ENCODE measurements around the gene ATP9B.
A peak's percentile ranks its signal among the peaks of the same experiment; 100 is the strongest.

The ATP9B gene

GRCh38 chr18:79050005-79050404, 19.2 kb upstream of the ATP9B start:
- no peak overlapping the region for H4K5ac ChIP-seq (ENCODE audit: low read length)
- no peak overlapping the region for H2BK15ac ChIP-seq (replicated peaks; ENCODE audit: low read depth)
- H3K27me3 ChIP-seq (ENCODE audit: insufficient read depth, low read length, poor library complexity), result no peaks in the 10 kb centered on the region
- H3K79me2 ChIP-seq (ENCODE audit: control insufficient read depth, insufficient read depth, low read length), result no peaks in the 10 kb centered on the region
- no peaks in the 10 kb centered on the region for H3K79me1 ChIP-seq (ENCODE audit: low read length)
- H3K4ac ChIP-seq (ENCODE audit: low read depth, low read length), result no peak overlapping the region
- H3K36me3 ChIP-seq (ENCODE audit: control insufficient read depth, insufficient read depth, low read length), result no peaks in the 10 kb centered on the region
- no CpG with 5 or more reads among the region's 5 CpGs for WGBS (ENCODE audit: extremely low coverage, insufficient coverage, low lambda C conversion rate)
- no peak overlapping the region for H2AK5ac ChIP-seq (ENCODE audit: low read length)
- H3K18ac ChIP-seq (ENCODE audit: low read length), result no peak overlapping the region
- no peak overlapping the region for H3K23ac ChIP-seq (ENCODE audit: low read length)
- H3K4me3 ChIP-seq (ENCODE audit: low read length), result no peak overlapping the region
- no peak for DNase-seq
- H4K8ac ChIP-seq (ENCODE audit: low read depth, low read length), result no peak overlapping the region
- no peak overlapping the region for H3K4me2 ChIP-seq (ENCODE audit: low read length)
- H2BK120ac ChIP-seq (ENCODE audit: low read depth, low read length), result no peak overlapping the region
- no peak overlapping the region for H2BK5ac ChIP-seq (ENCODE audit: low read length)
- H3K4me1 ChIP-seq (ENCODE audit: control insufficient read depth, low read depth, low read length), result no peaks in the 10 kb centered on the region
- H3K56ac ChIP-seq (ENCODE audit: low read length), result no peak overlapping the region
- H3K9ac ChIP-seq (ENCODE audit: low read length), result no peak overlapping the region
- H3K27ac ChIP-seq (ENCODE audit: low read depth, low read length), result no peak overlapping the region

GRCh38 chr18:79056827-79057367, 12.3 kb upstream of the ATP9B start:
- no peaks in the 10 kb centered on the region for H3K79me2 ChIP-seq (ENCODE audit: control insufficient read depth, insufficient read depth, low read length)
- H4K5ac ChIP-seq (ENCODE audit: low read length), result no peak overlapping the region
- no peak overlapping the region for H3K18ac ChIP-seq (ENCODE audit: low read length)
- H3K27ac ChIP-seq (ENCODE audit: low read depth, low read length), result no peak overlapping the region
- H3K56ac ChIP-seq (ENCODE audit: low read length), result no peak overlapping the region
- H3K4me2 ChIP-seq (ENCODE audit: low read length), result no peak overlapping the region
- no peak overlapping the region for H3K4me3 ChIP-seq (ENCODE audit: low read length)
- no peaks in the 10 kb centered on the region for H3K79me1 ChIP-seq (ENCODE audit: low read length)
- no peak overlapping the region for H2BK5ac ChIP-seq (ENCODE audit: low read length)
- no peak for DNase-seq
- H3K27me3 ChIP-seq (ENCODE audit: insufficient read depth, low read length, poor library complexity), result no peaks in the 10 kb centered on the region
- no CpG with 5 or more reads among the region's 9 CpGs for WGBS (ENCODE audit: extremely low coverage, insufficient coverage, low lambda C conversion rate)
- H4K8ac ChIP-seq (ENCODE audit: low read depth, low read length), result no peak overlapping the region
- H2AK5ac ChIP-seq (ENCODE audit: low read length), result no peak overlapping the region
- no peak overlapping the region for H3K23ac ChIP-seq (ENCODE audit: low read length)
- H2BK120ac ChIP-seq (ENCODE audit: low read depth, low read length), result no peak overlapping the region
- no peaks in the 10 kb centered on the region for H3K4me1 ChIP-seq (ENCODE audit: control insufficient read depth, low read depth, low read length)
- H3K36me3 ChIP-seq (ENCODE audit: control insufficient read depth, insufficient read depth, low read length), result no peaks in the 10 kb centered on the region
- no peak overlapping the region for H3K9ac ChIP-seq (ENCODE audit: low read length)
- H2BK15ac ChIP-seq (replicated peaks; ENCODE audit: low read depth), result no peak overlapping the region
- no peak overlapping the region for H3K4ac ChIP-seq (ENCODE audit: low read depth, low read length)

- no CpG with 5 or more reads among the region's 2 CpGs for WGBS (ENCODE audit: extremely low coverage, insufficient coverage, low lambda C conversion rate)
Measured at GRCh38 chr18:79058007-79058406, 11.2 kb upstream of the ATP9B start.

GRCh38 chr18:79062806-79063205, 6.4 kb upstream of the ATP9B start:
- H3K27ac ChIP-seq (ENCODE audit: low read depth, low read length), result no peak overlapping the region
- no peak overlapping the region for H3K18ac ChIP-seq (ENCODE audit: low read length)
- H3K27me3 ChIP-seq (ENCODE audit: insufficient read depth, low read length, poor library complexity), result no peaks in the 10 kb centered on the region
- WGBS (ENCODE audit: extremely low coverage, insufficient coverage, low lambda C conversion rate), result no CpG with 5 or more reads among the region's 9 CpGs
- H2BK5ac ChIP-seq (ENCODE audit: low read length), result no peak overlapping the region
- no peaks in the 10 kb centered on the region for H3K4me1 ChIP-seq (ENCODE audit: control insufficient read depth, low read depth, low read length)
- H2AK5ac ChIP-seq (ENCODE audit: low read length), result no peak overlapping the region
- H3K23ac ChIP-seq (ENCODE audit: low read length), result no peak overlapping the region
- no peaks in the 10 kb centered on the region for H3K79me2 ChIP-seq (ENCODE audit: control insufficient read depth, insufficient read depth, low read length)
- DNase-seq, result peak; percentile 16
- H3K36me3 ChIP-seq (ENCODE audit: control insufficient read depth, insufficient read depth, low read length), result no peaks in the 10 kb centered on the region
- no peak overlapping the region for H3K56ac ChIP-seq (ENCODE audit: low read length)
- H2BK120ac ChIP-seq (ENCODE audit: low read depth, low read length), result no peak overlapping the region
- no peak overlapping the region for H4K5ac ChIP-seq (ENCODE audit: low read length)
- no peak overlapping the region for H4K8ac ChIP-seq (ENCODE audit: low read depth, low read length)
- H3K79me1 ChIP-seq (ENCODE audit: low read length), result no peaks in the 10 kb centered on the region
- H3K4ac ChIP-seq (ENCODE audit: low read depth, low read length), result no peak overlapping the region
- no peak overlapping the region for H3K4me3 ChIP-seq (ENCODE audit: low read length)
- H3K4me2 ChIP-seq (ENCODE audit: low read length), result no peak overlapping the region
- no peak overlapping the region for H2BK15ac ChIP-seq (replicated peaks; ENCODE audit: low read depth)
- H3K9ac ChIP-seq (ENCODE audit: low read length), result no peak overlapping the region

More at GRCh38 chr18:79058007-79058406, 11.2 kb upstream of the ATP9B start:
- Histone ChIP-seq H3K27ac (ENCODE audit: low read depth, low read length) (no peak overlapping the region), H2BK120ac (ENCODE audit: low read depth, low read length) (no peak overlapping the region), H3K23ac (ENCODE audit: low read length) (no peak overlapping the region), H3K4me1 (ENCODE audit: control insufficient read depth, low read depth, low read length) (no peaks in the 10 kb centered on the region), H3K4me3 (ENCODE audit: low read length) (no peak overlapping the region), H2BK15ac (replicated peaks; ENCODE audit: low read depth) (no peak overlapping the region), H3K4me2 (ENCODE audit: low read length) (no peak overlapping the region), H4K8ac (ENCODE audit: low read depth, low read length) (no peak overlapping the region), H4K5ac (ENCODE audit: low read length) (no peak overlapping the region), H3K36me3 (ENCODE audit: control insufficient read depth, insufficient read depth, low read length) (no peaks in the 10 kb centered on the region), H3K56ac (ENCODE audit: low read length) (no peak overlapping the region), H3K27me3 (ENCODE audit: insufficient read depth, low read length, poor library complexity) (no peaks in the 10 kb centered on the region), H3K18ac (ENCODE audit: low read length) (no peak overlapping the region), H3K79me2 (ENCODE audit: control insufficient read depth, insufficient read depth, low read length) (no peaks in the 10 kb centered on the region), H2AK5ac (ENCODE audit: low read length) (no peak overlapping the region), H2BK5ac (ENCODE audit: low read length) (no peak overlapping the region), H3K9ac (ENCODE audit: low read length) (no peak overlapping the region), H3K79me1 (ENCODE audit: low read length) (no peaks in the 10 kb centered on the region), H3K4ac (ENCODE audit: low read depth, low read length) (no peak overlapping the region)
- DNase-seq, result no peak

GRCh38 chr18:79064228-79064627, 5.0 kb upstream of the ATP9B start:
- H3K4ac ChIP-seq (ENCODE audit: low read depth, low read length), result no peak overlapping the region
- no peak overlapping the region for H3K23ac ChIP-seq (ENCODE audit: low read length)
- no peak overlapping the region for H3K4me2 ChIP-seq (ENCODE audit: low read length)
- no peaks in the 10 kb centered on the region for H3K36me3 ChIP-seq (ENCODE audit: control insufficient read depth, insufficient read depth, low read length)
- H3K27me3 ChIP-seq (ENCODE audit: insufficient read depth, low read length, poor library complexity), result no peaks in the 10 kb centered on the region
- no peaks in the 10 kb centered on the region for H3K4me1 ChIP-seq (ENCODE audit: control insufficient read depth, low read depth, low read length)
- H2AK5ac ChIP-seq (ENCODE audit: low read length), result no peak overlapping the region
- H4K5ac ChIP-seq (ENCODE audit: low read length), result no peak overlapping the region
- no peaks in the 10 kb centered on the region for H3K79me2 ChIP-seq (ENCODE audit: control insufficient read depth, insufficient read depth, low read length)
- H4K8ac ChIP-seq (ENCODE audit: low read depth, low read length), result no peak overlapping the region
- H2BK15ac ChIP-seq (replicated peaks; ENCODE audit: low read depth), result no peak overlapping the region
- H3K27ac ChIP-seq (ENCODE audit: low read depth, low read length), result no peak overlapping the region
- DNase-seq, result no peak
- H3K56ac ChIP-seq (ENCODE audit: low read length), result no peak overlapping the region
- no peak overlapping the region for H3K18ac ChIP-seq (ENCODE audit: low read length)
- H3K79me1 ChIP-seq (ENCODE audit: low read length), result no peaks in the 10 kb centered on the region
- no peak overlapping the region for H2BK120ac ChIP-seq (ENCODE audit: low read depth, low read length)
- no peak overlapping the region for H2BK5ac ChIP-seq (ENCODE audit: low read length)
- WGBS (ENCODE audit: extremely low coverage, insufficient coverage, low lambda C conversion rate), result no CpG with 5 or more reads among the region's 5 CpGs
- H3K4me3 ChIP-seq (ENCODE audit: low read length), result no peak overlapping the region
- H3K9ac ChIP-seq (ENCODE audit: low read length), result no peak overlapping the region

- H3K27me3 ChIP-seq (ENCODE audit: insufficient read depth, low read length, poor library complexity), result no peaks in the 10 kb centered on the region
- no peaks in the 10 kb centered on the region for H3K36me3 ChIP-seq (ENCODE audit: control insufficient read depth, insufficient read depth, low read length)
- peaks cover 2% of the 10 kb centered on the region for H3K4me1 ChIP-seq (ENCODE audit: control insufficient read depth, low read depth, low read length)
- no peak overlapping the region for H3K56ac ChIP-seq (ENCODE audit: low read length)
- no peak overlapping the region for H2AK5ac ChIP-seq (ENCODE audit: low read length)
- H2BK15ac ChIP-seq (replicated peaks; ENCODE audit: low read depth), result no peak overlapping the region
- no peak overlapping the region for H4K5ac ChIP-seq (ENCODE audit: low read length)
- no peaks in the 10 kb centered on the region for H3K79me1 ChIP-seq (ENCODE audit: low read length)
- H2BK120ac ChIP-seq (ENCODE audit: low read depth, low read length), result no peak overlapping the region
- no peak for DNase-seq
- no peak overlapping the region for H3K4ac ChIP-seq (ENCODE audit: low read depth, low read length)
- H3K18ac ChIP-seq (ENCODE audit: low read length), result no peak overlapping the region
- H3K23ac ChIP-seq (ENCODE audit: low read length), result no peak overlapping the region
- 100% methylated on average over 1 of the region's 2 CpGs for WGBS (ENCODE audit: extremely low coverage, insufficient coverage, low lambda C conversion rate)
- no peak overlapping the region for H4K8ac ChIP-seq (ENCODE audit: low read depth, low read length)
- H2BK5ac ChIP-seq (ENCODE audit: low read length), result no peak overlapping the region
- no peak overlapping the region for H3K4me3 ChIP-seq (ENCODE audit: low read length)
- no peak overlapping the region for H3K4me2 ChIP-seq (ENCODE audit: low read length)
- H3K79me2 ChIP-seq (ENCODE audit: control insufficient read depth, insufficient read depth, low read length), result peaks cover 5% of the 10 kb centered on the region
- H3K9ac ChIP-seq (ENCODE audit: low read length), result no peak overlapping the region
- H3K27ac ChIP-seq (ENCODE audit: low read depth, low read length), result no peak overlapping the region
Measured at GRCh38 chr18:79065802-79066201, 3.4 kb upstream of the ATP9B start.
